Ovary (tissue), 3 donors: ENCODE results near the gene DNASE1L1.

ENCODE experiments used
- EP300 ChIP-seq: sonication (generic); formaldehyde crosslinking; IDR thresholded peaks from one replicate; pipeline ENCODE4 v1.6.1; 2017; ENCODE audit warnings: antibody characterized with exemption
- POLR2A ChIP-seq: fragments of 450-650 bp; IDR thresholded peaks from one replicate; pipeline ENCODE4 v1.6.1; 2017; ENCODE audit warnings: antibody characterized with exemption, mild to moderate bottlenecking, moderate library complexity
- TF ChIP-seq, protein P1 (sequence below), 3 donors: fragments of 450-650 bp in 2 of 3; fragments of 200-600 bp in 1 of 3; IDR thresholded peaks; one replicate each; pipeline versions ENCODE4 v1.5.1 to v1.8.0; 2016 to 2022; ENCODE audit warnings: antibody characterized with exemption in 3 of 3, mild to moderate bottlenecking in 1 of 3
- donor health status: DM: no; HTN: no; CAD: no.

DNA sequence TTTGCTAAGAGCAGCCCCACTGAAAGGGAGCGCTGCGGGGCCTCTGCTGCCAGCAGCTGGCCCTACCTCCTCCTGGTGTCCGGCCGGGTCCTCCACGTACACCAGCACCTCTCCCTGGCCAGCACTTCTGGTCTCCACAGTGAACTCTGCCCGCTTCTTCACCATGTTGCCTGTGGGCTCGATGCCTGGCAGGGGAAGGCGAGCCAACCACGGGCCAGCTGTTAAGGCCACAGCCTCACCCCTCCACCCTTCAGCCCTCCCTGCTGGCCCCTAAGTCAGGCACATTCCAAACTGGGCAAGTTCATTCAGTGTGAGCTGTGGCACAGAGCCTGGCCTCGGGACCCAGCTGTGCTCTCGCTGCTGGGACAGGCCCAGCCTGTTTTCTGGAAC lies 42.4 kb downstream of the DNASE1L1 start:
- TF ChIP-seq, protein P1, sequence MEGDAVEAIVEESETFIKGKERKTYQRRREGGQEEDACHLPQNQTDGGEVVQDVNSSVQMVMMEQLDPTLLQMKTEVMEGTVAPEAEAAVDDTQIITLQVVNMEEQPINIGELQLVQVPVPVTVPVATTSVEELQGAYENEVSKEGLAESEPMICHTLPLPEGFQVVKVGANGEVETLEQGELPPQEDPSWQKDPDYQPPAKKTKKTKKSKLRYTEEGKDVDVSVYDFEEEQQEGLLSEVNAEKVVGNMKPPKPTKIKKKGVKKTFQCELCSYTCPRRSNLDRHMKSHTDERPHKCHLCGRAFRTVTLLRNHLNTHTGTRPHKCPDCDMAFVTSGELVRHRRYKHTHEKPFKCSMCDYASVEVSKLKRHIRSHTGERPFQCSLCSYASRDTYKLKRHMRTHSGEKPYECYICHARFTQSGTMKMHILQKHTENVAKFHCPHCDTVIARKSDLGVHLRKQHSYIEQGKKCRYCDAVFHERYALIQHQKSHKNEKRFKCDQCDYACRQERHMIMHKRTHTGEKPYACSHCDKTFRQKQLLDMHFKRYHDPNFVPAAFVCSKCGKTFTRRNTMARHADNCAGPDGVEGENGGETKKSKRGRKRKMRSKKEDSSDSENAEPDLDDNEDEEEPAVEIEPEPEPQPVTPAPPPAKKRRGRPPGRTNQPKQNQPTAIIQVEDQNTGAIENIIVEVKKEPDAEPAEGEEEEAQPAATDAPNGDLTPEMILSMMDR (IDR thresholded peaks at IDR 0.05), result no peak
- no peak for TF ChIP-seq POLR2A
- no peak for TF ChIP-seq EP300
